Heart left ventricle (tissue), 13 donors: ENCODE data around the gene ACVR2B.

Source experiments
- POLR2A ChIP-seq, 2 donors: fragments of 450-650 bp; IDR thresholded peaks; one replicate each; pipeline ENCODE4 v1.6.1; 2017; ENCODE audit warnings: antibody characterized with exemption in 2 of 2, mild to moderate bottlenecking in 2 of 2, moderate library complexity in 2 of 2
- TF ChIP-seq, protein P1 (sequence below), 12 donors: fragments of 200-600 bp; sonication (generic) in 4 of 12; IDR thresholded peaks; one replicate each; pipeline versions ENCODE4 v1.5.0 to v1.8.0; 2018 to 2022; ENCODE audit warnings: antibody characterized with exemption in 12 of 12, mild to moderate bottlenecking in 5 of 12
- donor health status: ischemic (EF 13 %, LVEDD 7.1; RV severe dilation, severe dysfunction).
- donor health status: DM: no; HTN: yes; CAD: no.
- donor health status: DM: no; HTN: no; CAD: no.
- donor health status: ischemic (EF 25% LVEDD 6.9; RV normal size, moderate dysfunction).
- donor health status: ischemic (EF 25% LVEDD 5.7; RV mildly dilated, moderate dysfunction).
- donor health status: ischemic (EF 35%, LVEDD 5.7; RV mildly dilated, moderate dysfunction).
- donor health status: nonischemic (EF 11% LVEDD 7.7; RV severe dilation, severe dysfunction).
- donor health status: DM: yes; HTN: yes; CAD: no.
- donor health status: PGD.
- donor health status: ischemic (EF 29% LVEDD 5.4; RV normal size, mild dysfunction).
- donor health status: nonischemic (EF 23%, LVEDD 6.1; RV moderate dilation, normal function).

DNA sequence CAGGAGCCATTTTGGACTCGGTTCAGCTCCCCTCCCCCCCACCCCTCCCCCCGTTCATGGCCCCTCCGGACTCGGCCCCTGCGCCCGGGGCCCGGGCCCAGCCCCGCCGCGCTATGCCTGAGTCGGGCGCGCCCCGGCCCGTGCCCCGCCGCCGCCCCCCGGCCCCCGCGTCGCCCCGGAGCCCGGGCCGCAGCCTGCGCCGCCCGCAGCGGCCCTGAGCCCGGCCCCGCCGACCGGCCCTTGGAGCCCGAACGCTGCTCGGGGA, 155 bp downstream of the ACVR2B start:
- TF ChIP-seq, protein P1, sequence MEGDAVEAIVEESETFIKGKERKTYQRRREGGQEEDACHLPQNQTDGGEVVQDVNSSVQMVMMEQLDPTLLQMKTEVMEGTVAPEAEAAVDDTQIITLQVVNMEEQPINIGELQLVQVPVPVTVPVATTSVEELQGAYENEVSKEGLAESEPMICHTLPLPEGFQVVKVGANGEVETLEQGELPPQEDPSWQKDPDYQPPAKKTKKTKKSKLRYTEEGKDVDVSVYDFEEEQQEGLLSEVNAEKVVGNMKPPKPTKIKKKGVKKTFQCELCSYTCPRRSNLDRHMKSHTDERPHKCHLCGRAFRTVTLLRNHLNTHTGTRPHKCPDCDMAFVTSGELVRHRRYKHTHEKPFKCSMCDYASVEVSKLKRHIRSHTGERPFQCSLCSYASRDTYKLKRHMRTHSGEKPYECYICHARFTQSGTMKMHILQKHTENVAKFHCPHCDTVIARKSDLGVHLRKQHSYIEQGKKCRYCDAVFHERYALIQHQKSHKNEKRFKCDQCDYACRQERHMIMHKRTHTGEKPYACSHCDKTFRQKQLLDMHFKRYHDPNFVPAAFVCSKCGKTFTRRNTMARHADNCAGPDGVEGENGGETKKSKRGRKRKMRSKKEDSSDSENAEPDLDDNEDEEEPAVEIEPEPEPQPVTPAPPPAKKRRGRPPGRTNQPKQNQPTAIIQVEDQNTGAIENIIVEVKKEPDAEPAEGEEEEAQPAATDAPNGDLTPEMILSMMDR (IDR thresholded peaks at IDR 0.05), result no peak
- no peak for TF ChIP-seq POLR2A (IDR thresholded peaks at IDR 0.05)
